ENCODE results near the gene PTGER2. TPM values are rescaled to one million over a fixed set of nuclear protein-coding genes. Genes with fewer than 3 reads are reported as not detected.

The PTGER2 gene, protein sequence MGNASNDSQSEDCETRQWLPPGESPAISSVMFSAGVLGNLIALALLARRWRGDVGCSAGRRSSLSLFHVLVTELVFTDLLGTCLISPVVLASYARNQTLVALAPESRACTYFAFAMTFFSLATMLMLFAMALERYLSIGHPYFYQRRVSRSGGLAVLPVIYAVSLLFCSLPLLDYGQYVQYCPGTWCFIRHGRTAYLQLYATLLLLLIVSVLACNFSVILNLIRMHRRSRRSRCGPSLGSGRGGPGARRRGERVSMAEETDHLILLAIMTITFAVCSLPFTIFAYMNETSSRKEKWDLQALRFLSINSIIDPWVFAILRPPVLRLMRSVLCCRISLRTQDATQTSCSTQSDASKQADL
- polyA plus RNA-seq (2012; ENCODE audit: insufficient read depth, insufficient read length) = not detected

DNA sequence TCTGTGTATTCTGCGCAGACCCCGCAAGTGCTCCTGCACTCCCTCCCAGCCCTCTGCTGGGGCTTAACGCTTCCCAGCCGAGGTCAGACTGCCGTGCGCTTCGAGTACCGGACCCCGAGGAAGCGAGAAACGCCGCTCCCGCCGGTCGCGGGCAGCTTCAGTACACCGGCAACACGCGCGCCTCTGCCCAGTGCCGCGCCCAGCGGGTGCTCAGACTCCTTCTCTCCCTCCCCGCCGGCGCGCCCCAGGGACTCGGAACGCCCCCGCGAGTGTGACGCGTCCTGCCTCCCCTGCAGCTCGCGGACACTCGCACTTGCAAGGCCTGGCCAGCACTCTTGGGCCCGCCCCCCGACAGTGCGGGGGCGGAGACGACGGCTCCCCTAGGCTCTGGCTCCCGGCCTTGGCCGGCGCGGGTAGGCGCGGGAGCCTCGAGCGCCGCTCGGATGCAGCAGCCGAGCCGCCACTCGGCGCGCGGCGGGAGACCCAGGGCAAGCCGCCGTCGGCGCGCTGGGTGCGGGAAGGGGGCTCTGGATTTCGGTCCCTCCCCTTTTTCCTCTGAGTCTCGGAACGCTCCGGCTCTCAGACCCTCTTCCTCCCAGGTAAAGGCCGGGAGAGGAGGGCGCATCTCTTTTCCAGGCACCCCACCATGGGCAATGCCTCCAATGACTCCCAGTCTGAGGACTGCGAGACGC is at the start of gene PTGER2:
PTGER2 (plus strand) TSS at position 410 of the 692 bp plus-strand sequence; CDS start at position 647, 237 bp downstream.
- no peak for DNase-seq (ENCODE audit: low read depth, low spot score)
- H3K4me3 ChIP-seq (ENCODE audit: low read length) = no peak within 1 kb of the TSS

DNA sequence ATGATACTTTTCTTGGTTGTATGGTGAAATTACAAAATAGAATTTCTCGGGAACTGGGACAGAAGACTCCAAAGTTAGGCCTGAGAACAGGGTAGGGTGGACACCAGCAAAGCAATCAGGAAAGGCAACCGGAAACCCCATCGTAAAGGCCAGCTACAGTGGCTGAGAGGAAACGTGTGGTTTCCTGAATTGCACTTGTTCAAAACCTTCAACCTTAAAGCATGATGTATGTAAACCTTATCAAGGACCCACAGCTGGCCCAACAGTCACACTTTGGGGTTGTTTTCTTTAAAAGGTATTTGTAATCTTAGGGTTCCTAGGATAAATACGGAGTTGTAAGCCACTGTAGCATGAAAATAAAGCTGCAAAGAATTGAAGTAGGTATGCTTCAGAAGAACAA is 48.9 kb upstream of the PTGER2 start:
- no peak overlapping the region; the same call in 1 of the 2 replicates for H3K4me3 ChIP-seq (ENCODE audit: low read length)
- peak; percentile 87 for DNase-seq (ENCODE audit: low read depth, low spot score)

DNA sequence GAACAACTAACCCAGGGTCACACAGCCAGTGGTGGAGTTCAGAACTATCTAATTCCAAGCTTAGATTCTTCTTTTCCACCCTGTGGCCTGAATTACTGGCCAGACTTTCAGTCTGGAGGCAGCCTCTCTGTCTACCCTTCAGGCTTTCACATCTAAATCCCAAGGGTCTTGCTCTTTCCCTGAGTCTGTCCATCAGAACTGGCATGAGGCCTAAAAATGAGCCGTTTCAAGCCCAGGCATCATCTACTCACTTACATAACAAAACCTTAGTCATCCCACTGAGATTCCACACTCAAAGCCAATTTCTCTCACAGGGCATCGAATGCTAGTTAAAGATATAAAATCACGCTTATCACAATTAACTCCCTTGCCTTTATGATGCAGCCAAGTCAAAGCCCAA is 47.9 kb upstream of the PTGER2 start:
- no peak overlapping the region for H3K4me3 ChIP-seq (ENCODE audit: low read length)
- no peak for DNase-seq (ENCODE audit: low read depth, low spot score)

DNA sequence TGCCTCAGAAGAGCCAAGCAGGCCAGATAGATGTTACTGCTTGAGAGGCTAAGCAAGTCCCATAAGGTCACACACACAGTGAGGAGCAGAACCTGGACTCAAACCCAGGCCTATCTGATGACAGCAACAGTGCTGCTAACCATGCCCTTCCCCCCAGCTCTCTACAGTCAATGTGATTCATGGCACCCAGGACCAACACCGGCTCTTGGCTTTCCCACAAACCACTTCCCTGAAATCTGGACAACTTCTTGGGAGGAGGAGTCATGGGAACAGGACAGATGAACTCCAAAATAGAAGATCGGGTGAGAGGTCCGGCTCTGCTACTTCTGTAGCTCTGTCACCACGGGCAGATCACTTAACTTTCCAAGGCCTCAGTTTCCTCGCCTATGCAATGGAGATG is 47.3 kb upstream of the PTGER2 start:
- H3K4me3 ChIP-seq (ENCODE audit: low read length) = no peak overlapping the region
- DNase-seq (ENCODE audit: low read depth, low spot score) = no peak

GRCh38 chr14:52267501-52268278 is 46.4 kb upstream of the PTGER2 start, which contains the start of gene PTGDR:
Gene PTGDR, plus strand, starts transcription at chr14:52267698. Its CDS starts 117 bp downstream, at chr14:52267815.
- DNase-seq (ENCODE audit: low read depth, low spot score) = no peak
- H3K4me3 ChIP-seq (ENCODE audit: low read length) = no peak within 1 kb of the TSS

DNA sequence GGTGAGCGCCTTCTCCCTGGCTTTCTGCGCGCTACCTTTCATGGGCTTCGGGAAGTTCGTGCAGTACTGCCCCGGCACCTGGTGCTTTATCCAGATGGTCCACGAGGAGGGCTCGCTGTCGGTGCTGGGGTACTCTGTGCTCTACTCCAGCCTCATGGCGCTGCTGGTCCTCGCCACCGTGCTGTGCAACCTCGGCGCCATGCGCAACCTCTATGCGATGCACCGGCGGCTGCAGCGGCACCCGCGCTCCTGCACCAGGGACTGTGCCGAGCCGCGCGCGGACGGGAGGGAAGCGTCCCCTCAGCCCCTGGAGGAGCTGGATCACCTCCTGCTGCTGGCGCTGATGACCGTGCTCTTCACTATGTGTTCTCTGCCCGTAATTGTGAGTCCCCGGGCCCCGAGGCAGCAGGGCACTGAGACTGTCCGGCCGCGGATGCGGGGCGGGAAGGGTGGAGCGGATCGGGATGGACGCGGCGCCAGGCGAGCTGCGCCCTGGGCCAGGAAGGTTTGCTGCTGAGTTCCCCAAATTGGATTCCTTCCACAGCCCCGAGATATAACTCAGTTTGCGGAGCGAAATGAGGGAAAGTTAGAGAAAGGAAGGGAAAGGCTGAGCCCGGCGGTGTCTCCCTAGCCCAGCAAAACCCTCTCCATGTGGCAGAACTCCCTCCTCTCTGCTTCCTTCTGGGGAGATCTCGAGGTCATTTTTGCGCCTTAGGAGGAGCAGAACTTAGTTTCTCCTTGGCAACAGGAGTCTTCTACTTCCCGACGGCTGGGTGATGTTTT is 45.6 kb upstream of the PTGER2 start:
- DNase-seq (ENCODE audit: low read depth, low spot score) = no peak
- no peak overlapping the region for H3K4me3 ChIP-seq (ENCODE audit: low read length)

DNA sequence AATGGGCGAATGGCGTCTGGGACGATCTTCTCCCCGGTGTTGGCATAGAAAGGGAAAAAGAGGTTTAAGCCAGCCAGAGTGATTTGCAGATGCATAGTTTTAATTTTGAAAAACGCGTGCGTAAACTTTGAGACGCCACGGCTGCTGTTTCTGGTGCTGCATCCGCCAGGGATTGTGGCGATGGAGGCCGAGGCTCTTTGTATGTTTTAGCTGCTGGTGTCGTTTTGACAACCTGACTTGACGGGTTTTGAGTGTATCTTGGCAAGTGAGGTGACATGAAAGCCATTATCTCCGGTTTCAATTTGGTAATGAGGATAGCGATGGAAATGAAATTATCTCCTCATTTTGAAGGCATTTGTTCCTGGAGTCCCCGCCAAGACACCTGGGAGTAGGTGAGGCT is 45.0 kb upstream of the PTGER2 start:
- H3K4me3 ChIP-seq (ENCODE audit: low read length) = no peak overlapping the region
- no peak for DNase-seq (ENCODE audit: low read depth, low spot score)

GRCh38 chr14:52269982-52270381 is 44.1 kb upstream of the PTGER2 start:
- DNase-seq (ENCODE audit: low read depth, low spot score) = no peak
- no peak overlapping the region for H3K4me3 ChIP-seq (ENCODE audit: low read length)

GRCh38 chr14:52271538-52271937 is 42.6 kb upstream of the PTGER2 start:
- no peak for DNase-seq (ENCODE audit: low read depth, low spot score)
- no peak overlapping the region for H3K4me3 ChIP-seq (ENCODE audit: low read length)

DNA sequence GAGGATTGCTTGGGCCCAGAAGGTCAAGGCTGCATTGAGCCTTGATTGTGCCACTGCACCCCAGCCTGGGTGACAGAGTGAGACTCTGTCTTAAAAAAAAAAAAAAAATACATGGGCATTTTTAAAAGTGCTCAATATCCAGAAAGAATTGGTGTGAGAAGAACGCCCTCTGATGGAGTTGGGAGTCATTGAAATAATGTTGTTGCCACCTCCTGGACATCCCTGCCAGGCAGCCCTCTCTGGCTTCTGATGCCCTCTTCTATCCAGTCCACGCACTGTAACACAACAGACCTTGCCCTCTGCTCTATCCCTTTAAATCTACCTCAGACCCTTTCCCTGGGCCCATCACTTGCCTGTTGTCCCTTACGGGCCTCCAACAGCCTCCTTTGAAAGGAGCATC is 41.7 kb upstream of the PTGER2 start:
- H3K4me3 ChIP-seq (ENCODE audit: low read length) = no peak overlapping the region
- DNase-seq (ENCODE audit: low read depth, low spot score) = peak; percentile 57

DNA sequence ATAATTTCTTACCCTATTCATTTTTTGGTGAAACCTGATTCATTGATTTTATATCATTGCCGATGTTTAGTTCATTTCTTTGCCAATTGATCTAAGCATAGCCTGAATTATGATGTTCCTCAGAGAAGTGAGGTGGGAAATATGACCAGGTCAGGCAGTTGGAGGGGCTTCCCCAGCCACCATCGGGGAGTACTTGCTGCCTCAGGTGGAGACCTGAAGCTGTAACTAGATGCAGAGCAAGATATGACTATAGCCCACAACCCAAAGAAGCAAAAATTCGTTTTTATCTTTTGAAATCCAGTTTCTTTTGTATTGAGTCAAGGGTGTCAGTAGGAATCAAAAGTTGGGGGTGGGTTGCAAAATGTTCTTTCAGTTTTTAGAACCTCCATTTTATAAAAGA is 38.7 kb upstream of the PTGER2 start:
- DNase-seq (ENCODE audit: low read depth, low spot score) = no peak
- no peak overlapping the region for H3K4me3 ChIP-seq (ENCODE audit: low read length)

DNA sequence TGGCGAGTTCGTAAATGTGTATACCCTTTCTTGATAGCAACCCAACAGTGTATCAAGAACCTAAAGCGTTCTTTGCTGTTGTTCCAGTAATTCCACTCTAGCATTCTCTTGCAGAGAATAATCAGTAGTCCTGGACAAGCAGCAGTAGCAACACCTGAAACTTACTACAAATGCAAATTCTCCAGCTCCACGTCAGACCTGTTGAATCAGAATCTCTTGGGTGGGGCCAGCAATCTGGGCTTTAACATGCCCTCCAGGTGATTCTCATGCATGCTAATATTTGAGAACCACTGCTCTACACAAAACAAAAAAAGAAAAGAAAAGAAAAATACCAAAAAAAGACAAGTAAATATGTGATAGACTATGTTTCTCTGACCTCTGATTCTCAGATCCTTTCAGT is 36.6 kb upstream of the PTGER2 start:
- no peak for DNase-seq (ENCODE audit: low read depth, low spot score)
- H3K4me3 ChIP-seq (ENCODE audit: low read length) = no peak overlapping the region

GRCh38 chr14:52279408-52279807 is 34.7 kb upstream of the PTGER2 start:
- no peak for DNase-seq (ENCODE audit: low read depth, low spot score)

DNA sequence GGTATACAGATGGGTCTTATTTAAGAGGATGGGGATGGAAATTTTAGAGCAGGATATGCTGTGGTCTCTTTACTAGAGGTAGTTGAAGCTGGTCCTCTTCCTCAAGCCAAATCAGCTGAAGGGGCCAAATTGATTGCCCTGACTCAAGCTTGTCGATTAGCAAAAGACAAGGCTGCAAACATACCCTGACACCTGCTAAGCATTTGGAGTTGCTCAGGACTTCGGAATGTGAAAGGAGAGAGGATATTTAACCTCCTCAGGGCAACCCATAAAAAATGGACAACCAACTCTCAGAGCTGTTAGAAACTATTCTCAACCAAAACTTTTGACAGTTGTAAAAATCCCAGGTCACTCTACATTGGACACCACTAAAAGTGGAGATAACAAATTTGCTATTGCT is 31.0 kb upstream of the PTGER2 start:
- H3K4me3 ChIP-seq (ENCODE audit: low read length) = no peak overlapping the region
- no peak for DNase-seq (ENCODE audit: low read depth, low spot score)

More at GRCh38 chr14:52279408-52279807, 34.7 kb upstream of the PTGER2 start:
- no peak overlapping the region for H3K4me3 ChIP-seq (ENCODE audit: low read length)

- DNase-seq (ENCODE audit: low read depth, low spot score) = no peak
- no peak overlapping the region for H3K4me3 ChIP-seq (ENCODE audit: low read length)
These were observed 27.2 kb upstream of the PTGER2 start for GRCh38 chr14:52286661-52287649.

DNA sequence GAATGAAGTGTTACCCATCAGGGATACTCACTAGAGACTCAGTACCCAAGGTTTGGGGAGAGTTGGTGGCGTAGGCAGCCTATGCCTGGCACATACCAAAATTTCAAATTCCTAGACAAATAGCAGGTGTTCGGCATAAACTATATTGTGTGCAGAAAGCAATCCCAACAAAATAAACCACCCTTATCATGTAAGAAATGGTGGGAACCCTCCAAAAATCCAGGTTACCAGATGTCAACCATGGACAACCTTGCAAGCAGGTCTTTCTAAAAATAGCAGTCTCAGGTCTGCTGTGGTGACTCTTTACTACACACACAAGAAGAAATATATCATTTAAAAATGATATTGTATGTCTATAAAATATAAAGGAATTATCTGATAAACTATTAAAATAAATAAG is 17.7 kb upstream of the PTGER2 start:
- DNase-seq (ENCODE audit: low read depth, low spot score) = no peak
- H3K4me3 ChIP-seq (ENCODE audit: low read length) = no peak overlapping the region

DNA sequence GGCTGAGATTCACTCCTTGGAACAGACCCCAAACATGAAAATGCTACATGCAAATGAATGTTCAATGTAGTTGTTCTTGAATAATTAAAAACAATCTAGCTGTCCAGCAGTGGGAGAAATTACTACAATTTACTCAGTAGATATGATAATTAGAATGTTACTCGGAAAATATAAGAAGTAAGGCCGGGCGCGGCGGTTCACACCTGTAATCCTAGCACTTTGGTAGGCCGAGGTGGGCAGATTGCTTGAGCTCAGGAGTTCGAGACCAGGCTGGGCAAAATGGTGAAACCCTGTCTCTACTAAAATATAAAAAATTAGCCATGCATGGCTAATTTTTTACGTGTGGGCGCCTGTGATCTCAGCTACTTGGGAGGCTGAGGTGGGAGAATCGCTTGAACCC is 15.3 kb upstream of the PTGER2 start:
- no peak for DNase-seq (ENCODE audit: low read depth, low spot score)
- H3K4me3 ChIP-seq (ENCODE audit: low read length) = no peak overlapping the region

All from Jurkat, Clone E6-1 (cell line).